GM21576 (cell line): ENCODE results near the gene TPK1.
"Not testable (repeated sequence)": the region's sequence is repeated elsewhere in the genome, so short reads cannot be mapped to it uniquely, and the experiment has no call there.

Experiments used
- ATAC-seq: cut with Tn5 transposase; IDR thresholded peaks from one replicate; pipeline ENCODE4 v1.9.1; 2021; ENCODE audit warnings: mild to moderate bottlenecking, moderate library complexity; ENCODE audit not compliant: unreplicated experiment

The TPK1 gene

DNA sequence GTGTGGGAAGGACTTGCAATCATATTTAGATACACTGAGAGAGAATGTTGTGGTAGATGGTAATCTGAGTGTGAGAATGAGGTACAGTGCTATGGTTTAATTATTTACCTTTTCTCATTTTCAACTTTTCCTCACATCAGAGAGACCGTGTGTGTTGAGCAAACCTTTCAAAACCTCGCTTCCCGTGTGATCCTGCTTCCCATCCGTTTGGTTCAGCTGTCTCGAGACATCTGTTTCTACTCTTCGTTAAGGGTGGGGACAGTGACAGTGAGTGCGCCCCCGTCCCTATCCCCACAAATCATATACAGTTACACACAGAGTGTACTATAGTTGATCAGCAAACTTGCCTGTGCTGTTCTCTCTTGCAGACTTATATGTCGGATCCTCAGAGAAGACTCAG, 399.4 kb downstream of the TPK1 start:
- ATAC-seq, result no peak

DNA sequence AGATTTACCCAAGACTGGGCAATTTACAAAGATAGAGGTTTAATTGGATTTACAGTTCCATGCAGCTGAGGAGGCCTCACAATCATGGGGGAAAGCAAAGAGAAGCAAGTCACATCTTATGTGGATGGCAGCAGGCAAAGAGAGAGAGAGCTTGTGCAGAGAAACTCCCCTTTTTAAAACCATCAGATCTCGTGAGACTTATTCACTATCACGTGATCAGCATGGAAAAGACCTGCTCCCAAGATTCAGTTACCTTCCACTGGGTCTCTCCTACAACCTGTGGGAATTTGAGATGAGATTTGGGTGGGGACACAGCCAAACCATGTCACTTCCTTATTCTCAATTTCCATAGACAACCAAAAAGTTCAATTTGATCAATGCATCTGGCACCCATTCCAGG, 407.4 kb downstream of the TPK1 start:
- ATAC-seq, result no peak

DNA sequence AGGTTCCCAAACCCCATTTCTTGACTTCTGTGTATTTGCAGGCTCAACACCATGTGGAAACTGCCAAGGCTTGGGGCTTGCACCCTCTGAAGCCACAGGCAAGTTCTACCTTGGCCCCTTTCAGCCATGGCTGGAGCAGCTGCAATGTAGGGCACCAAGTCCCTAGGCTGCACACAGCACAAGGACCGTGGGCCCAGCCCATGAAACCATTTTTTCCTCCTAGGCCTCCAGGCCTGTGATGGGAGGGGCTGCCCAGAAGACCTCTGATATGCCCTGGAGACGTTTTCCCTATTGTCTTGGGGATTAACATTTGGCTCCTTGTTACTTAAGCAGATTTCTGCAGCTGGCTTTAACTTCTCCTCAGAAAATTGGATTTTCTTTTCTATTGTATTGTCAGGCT, 408.3 kb downstream of the TPK1 start:
- not testable (repeated sequence) for ATAC-seq

DNA sequence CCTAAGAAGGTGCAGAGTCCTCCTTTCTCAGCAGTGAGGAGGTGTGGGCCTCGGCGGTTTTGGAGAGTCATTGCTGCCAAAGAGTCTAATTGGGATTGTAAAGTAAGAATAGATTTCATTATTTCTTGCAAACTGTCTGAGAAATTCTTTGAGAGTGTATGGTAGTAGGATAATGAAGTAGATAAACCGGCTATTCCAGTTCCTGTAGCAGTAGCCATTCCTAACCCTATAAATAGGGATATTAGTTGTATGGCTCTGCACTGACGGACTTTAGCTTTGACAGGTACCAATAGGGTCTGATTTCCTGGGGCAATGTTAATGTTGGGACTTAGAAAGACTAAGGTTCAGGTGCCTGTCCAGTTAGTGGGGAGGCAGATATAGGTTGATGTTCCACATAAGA, 416.9 kb downstream of the TPK1 start:
- ATAC-seq, result not testable (repeated sequence)

DNA sequence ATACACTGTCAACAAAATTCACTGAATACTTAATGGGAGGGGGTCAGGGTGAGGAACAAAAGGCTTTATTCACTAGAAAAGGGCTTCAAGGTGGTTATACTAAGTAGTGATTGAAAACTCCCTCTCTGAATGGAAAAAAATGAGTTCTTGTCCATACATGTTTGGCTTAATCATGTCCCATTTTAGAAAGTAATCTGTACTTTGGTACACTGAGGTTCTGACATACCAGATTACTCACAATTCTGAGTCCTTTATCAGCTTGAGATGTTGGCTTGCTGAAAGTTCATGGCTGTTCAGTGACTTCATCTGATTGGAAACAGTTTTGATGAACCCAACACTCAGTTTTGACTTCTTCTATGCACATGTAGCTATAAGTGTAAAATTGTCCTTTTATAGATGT, 419.5 kb downstream of the TPK1 start:
- ATAC-seq, result no peak

DNA sequence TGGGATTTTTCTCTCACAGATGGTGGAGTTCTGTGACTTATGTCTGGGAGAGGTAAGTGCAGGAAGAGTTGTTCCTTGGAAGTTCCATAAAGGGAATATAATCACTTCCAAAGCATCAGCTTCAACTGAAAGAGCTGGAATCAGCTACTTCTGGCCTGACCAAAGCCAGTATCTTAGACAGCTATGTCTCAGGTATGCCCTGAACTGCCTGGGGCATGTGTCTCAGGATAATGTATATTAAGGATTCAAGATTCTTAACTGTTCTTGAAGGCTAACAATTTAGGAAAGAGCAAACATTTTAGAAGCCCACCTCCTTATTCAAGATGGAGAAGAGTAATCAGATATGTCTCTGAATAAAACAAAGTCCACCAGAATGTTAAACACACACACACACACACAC, 420.0 kb downstream of the TPK1 start:
- ATAC-seq, result no peak

DNA sequence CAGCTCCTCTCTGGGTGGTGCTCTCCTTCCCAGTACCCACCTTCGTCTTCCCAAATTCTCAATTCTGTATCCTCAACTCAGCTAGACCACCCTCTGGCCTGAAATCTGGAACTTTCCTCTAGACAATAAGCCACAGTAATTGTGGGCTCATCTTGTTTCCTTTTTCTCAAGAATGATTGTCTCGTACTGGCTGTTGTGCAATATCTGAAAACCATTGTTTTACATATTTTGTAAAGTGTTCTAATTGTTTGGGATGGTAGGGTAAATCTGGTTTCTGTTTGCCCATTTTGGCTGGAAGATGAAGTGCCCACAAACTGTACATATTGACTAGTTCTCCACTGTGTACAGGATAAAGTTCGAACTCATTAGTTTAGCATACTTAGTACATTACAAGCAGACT, 421.0 kb downstream of the TPK1 start:
- no peak for ATAC-seq

DNA sequence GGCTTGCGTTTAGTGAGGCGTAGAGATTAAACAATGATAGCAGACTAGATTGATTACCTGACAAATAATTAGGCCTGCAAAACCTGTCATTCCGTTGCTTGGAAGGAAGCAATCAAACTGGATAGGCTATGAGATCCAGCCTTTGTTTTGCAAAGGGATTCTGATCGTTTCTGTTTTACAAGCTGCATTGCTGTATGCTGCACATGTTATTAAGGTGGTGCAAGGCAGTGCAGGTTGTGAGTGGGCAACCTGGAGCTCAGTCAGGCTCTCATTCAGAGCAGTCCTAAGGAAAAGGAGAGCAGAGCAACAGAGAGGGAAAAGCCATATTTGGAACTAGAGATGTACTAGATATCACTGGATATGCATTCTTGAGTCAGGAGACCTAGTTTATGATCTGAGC, 425.4 kb downstream of the TPK1 start:
- no peak for ATAC-seq

DNA sequence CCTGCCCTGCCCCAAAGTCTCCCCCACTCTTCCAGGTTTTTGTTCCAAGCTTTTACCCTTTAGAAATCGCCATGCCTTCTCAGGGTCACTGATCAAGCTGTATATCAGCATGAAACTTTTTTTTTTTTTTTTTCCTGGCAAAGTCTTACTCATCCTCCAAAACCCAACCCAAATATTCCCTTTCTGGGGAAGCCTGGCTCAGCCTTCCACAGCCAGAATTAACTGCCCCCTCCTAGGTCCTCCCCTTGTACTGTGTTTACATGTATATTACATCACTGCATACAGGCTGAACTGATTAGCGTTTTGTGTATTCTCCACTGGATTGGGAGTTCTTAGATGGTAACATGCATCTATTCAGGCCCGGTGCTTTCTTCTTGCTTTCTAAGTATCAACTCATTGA, 427.7 kb downstream of the TPK1 start:
- no peak for ATAC-seq

DNA sequence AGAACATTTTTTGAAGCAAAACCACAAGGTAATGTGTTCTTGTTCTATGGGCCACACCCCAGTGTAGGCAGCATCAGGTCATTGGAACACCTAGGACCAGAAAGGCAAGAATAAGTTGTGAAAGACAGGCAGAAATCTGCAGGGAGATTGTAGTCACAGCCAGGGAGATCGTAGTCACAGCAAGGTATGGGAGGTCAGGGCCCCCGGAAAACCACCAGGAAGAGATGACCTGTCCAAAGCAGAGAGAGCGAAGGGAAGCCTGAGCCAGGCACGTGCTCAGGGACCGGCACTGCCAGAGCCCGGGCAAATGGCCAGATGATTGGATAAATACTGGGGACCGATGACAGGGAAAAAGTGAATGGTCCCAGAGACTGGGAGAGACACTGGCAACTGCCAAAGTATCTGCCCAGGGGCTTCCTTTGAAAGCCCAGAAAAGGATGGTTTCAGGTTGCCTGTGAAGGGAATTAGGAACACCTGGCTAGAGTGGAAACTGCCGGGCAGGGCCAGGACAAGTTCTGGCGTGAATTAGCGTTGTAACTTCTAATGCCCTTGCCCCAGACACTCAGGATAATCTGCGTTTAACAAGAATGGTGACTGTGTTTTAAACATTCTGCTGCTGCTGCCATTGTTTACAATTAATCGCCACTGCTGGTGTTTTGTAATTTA, 428.5 kb downstream of the TPK1 start:
- ATAC-seq, result no peak

DNA sequence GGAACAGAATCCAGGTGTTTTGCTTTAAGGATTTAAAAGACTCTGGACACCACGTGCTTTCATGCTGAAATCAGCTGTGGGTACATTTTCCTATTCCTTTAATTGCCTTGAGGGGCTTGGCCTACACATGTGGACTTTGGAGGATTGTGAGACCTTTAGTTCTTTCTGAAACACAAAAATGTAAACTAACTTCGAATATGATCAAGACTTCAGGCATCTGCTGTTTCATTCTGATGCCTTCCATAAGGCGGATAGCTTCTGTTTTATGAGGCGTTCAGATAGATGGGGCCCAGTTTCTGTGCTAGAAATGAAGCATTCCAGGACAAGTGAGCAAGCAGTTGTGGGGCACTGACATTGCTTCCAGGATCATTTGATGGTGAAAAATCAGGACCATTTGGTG, 430.9 kb downstream of the TPK1 start:
- ATAC-seq, result no peak

DNA sequence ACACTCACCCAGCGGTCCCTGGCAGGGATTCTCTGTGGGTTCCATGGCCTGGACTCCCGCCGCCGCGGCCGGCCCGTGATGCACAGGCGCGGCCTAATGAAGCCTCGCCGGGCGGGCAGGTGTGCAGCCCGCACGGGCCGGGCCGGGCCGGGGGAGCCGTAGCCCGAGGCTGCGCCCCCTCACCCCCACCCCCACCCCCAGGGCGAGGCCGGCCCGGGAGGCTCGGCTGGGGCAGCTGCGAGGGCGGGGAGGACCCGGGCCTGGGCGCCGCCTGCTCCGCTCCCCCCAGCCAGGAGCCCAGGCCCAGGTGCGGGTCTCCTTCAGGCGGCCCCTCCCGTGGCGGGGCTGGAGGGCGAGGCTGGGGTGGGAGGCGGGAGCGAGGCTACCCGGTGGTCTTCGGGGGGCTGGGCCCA, 432.2 kb downstream of the TPK1 start, which contains the start of gene NOBOX:
Gene NOBOX (minus strand): TSS at position 45 of the 413 bp plus-strand sequence.
- ATAC-seq, result no peak

DNA sequence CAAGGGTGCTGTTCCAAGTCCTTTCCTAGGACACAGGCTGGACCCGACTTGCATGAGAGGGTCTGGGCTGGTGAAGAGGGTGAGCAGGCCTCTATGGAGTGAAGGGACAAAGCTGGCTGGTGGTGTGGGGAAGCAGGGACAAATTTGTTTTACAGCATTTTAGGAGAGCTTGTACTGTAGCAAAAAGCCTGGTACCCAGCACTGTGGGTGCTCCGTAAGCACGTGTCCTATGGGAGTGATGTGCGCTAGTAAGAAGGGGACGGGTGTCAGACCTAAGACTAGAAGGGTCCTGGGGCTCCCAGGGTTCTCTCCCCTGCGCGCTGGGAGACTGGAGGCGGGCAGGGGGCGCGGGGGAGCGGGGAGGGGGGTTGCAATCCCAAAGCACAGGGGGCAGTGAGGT, 432.8 kb downstream of the TPK1 start:
- ATAC-seq, result no peak
